GM18519 (cell line): ENCODE results near the gene DCAF16.

ENCODE experiments used
- ATAC-seq: cut with Tn5 transposase; IDR thresholded peaks from one replicate; pipeline ENCODE4 v1.9.1; 2021; ENCODE audit warnings: mild to moderate bottlenecking, moderate library complexity; ENCODE audit not compliant: unreplicated experiment, low FRiP score

DCAF16 gene

GRCh38 chr4:17785858-17786257 lies 24.7 kb downstream of the DCAF16 start:
- no peak for ATAC-seq

- ATAC-seq = no peak
These were observed 29.0 kb downstream of the DCAF16 start, which contains the start of gene FAM184B for GRCh38 chr4:17781300-17782287. Gene FAM184B, minus strand, starts transcription at chr4:17781621. Its CDS starts 322 bp downstream, at chr4:17781299.

GRCh38 chr4:17780501-17781299 lies 29.9 kb downstream of the DCAF16 start:
- no peak for ATAC-seq

- no peak for ATAC-seq
These were observed 32.1 kb downstream of the DCAF16 start for GRCh38 chr4:17778431-17778830.

GRCh38 chr4:17773135-17773698 lies 37.3 kb downstream of the DCAF16 start:
- ATAC-seq = no peak

- ATAC-seq = no peak
These were observed 39.2 kb downstream of the DCAF16 start for GRCh38 chr4:17771284-17771908.

- ATAC-seq = no peak
These were observed 39.7 kb downstream of the DCAF16 start for GRCh38 chr4:17770845-17771244.

GRCh38 chr4:17769406-17770174 lies 41.0 kb downstream of the DCAF16 start:
- ATAC-seq = no peak

- no peak for ATAC-seq
These were observed 43.6 kb downstream of the DCAF16 start for GRCh38 chr4:17766826-17767458.

GRCh38 chr4:17765514-17766286 lies 44.9 kb downstream of the DCAF16 start:
- no peak for ATAC-seq

GRCh38 chr4:17763931-17764330 lies 46.6 kb downstream of the DCAF16 start:
- no peak for ATAC-seq

GRCh38 chr4:17763416-17763815 lies 47.1 kb downstream of the DCAF16 start:
- ATAC-seq = no peak

- ATAC-seq = no peak
These were observed 47.8 kb downstream of the DCAF16 start for GRCh38 chr4:17762726-17763125.

GRCh38 chr4:17761062-17761461 lies 49.5 kb downstream of the DCAF16 start:
- ATAC-seq = no peak

- no peak for ATAC-seq
These were observed 49.9 kb downstream of the DCAF16 start for GRCh38 chr4:17760626-17761025.

- no peak for ATAC-seq
These were observed 52.1 kb downstream of the DCAF16 start for GRCh38 chr4:17758485-17758884.

- no peak for ATAC-seq
These were observed 52.9 kb downstream of the DCAF16 start for GRCh38 chr4:17757621-17758020.

GRCh38 chr4:17753646-17754045 lies 56.9 kb downstream of the DCAF16 start:
- no peak for ATAC-seq
